Keratinocyte (primary cell): ENCODE data around the gene UFSP1. TPM values are rescaled to one million over a fixed set of nuclear protein-coding genes. Genes with fewer than 3 reads are reported as not detected.

Source experiments
- DNase-seq: peaks from one replicate; pipeline ENCODE4 v3.0.0-alpha.2; 2011; ENCODE audit warnings: low read depth, missing footprints, low spot score
- FAIRE-seq: peaks from 2 replicates; lab custom pipeline; 2011; peaks lifted over from hg19 to GRCh38; lab: Jason Lieb, UNC
- H2AFZ ChIP-seq: 2 replicates; pipeline ENCODE4 v1.6.0; 2012; ENCODE audit warnings: low read length, control low read depth, inconsistent platforms; ENCODE audit not compliant: control insufficient read depth
- H3K27ac ChIP-seq: 2 replicates; pipeline ENCODE4 v1.5.1; 2011; ENCODE audit warnings: low read length; ENCODE audit not compliant: control insufficient read depth, insufficient read depth
- H3K27me3 ChIP-seq: 3 replicates; pipeline ENCODE4 v1.6.0; 2011; ENCODE audit warnings: low read length; ENCODE audit not compliant: control insufficient read depth, insufficient read depth; ENCODE audit errors: extremely low read depth
- H3K36me3 ChIP-seq, 2 experiments: 2 replicates in 1 of 2; 3 replicates in 1 of 2; pipeline ENCODE4 v1.5.1; 2011; ENCODE audit warnings: low read length in 2 of 2, mild to moderate bottlenecking in 1 of 2; ENCODE audit not compliant: control insufficient read depth in 2 of 2, insufficient read depth in 2 of 2; ENCODE audit errors: extremely low read depth in 1 of 2
- H3K4me1 ChIP-seq: 3 replicates; pipeline ENCODE4 v1.5.1; 2011; ENCODE audit warnings: low read length; ENCODE audit not compliant: control insufficient read depth, insufficient read depth; ENCODE audit errors: extremely low read depth
- H3K4me2 ChIP-seq: 3 replicates; pipeline ENCODE4 v1.6.0; 2011; ENCODE audit warnings: low read depth, low read length; ENCODE audit not compliant: control insufficient read depth, insufficient read depth; ENCODE audit errors: extremely low read depth
- H3K4me3 ChIP-seq, 3 experiments: fragments of 200-600 bp in 1 of 3; sonication (generic) in 1 of 3; 2 replicates in 2 of 3; 3 replicates in 1 of 3; pipeline ENCODE4 v1.5.1; 2011 to 2016; ENCODE audit warnings: low read length in 3 of 3, mild to moderate bottlenecking in 3 of 3, control low read depth in 2 of 3, inconsistent platforms in 1 of 3, low read depth in 1 of 3, mixed read lengths in 1 of 3, mixed run types in 1 of 3, moderate library complexity in 1 of 3; ENCODE audit not compliant: control insufficient read depth in 2 of 3, insufficient read depth in 2 of 3; ENCODE audit errors: extremely low read depth in 1 of 3
- H3K79me2 ChIP-seq: 2 replicates; pipeline ENCODE4 v1.6.0; 2012; ENCODE audit warnings: low read length; ENCODE audit not compliant: control insufficient read depth, insufficient read depth
- H3K9ac ChIP-seq: 3 replicates; pipeline ENCODE4 v1.6.0; 2011; ENCODE audit warnings: low read length; ENCODE audit not compliant: control insufficient read depth, insufficient read depth; ENCODE audit errors: extremely low read depth
- H3K9me1 ChIP-seq: 3 replicates; pipeline ENCODE4 v1.6.0; 2011; ENCODE audit warnings: low read length; ENCODE audit not compliant: control insufficient read depth, insufficient read depth; ENCODE audit errors: extremely low read depth
- H3K9me3 ChIP-seq: 2 replicates; pipeline ENCODE4 v1.5.1; 2012; ENCODE audit warnings: low read depth, low read length; ENCODE audit not compliant: control insufficient read depth
- H4K20me1 ChIP-seq: 3 replicates; pipeline ENCODE4 v1.6.0; 2011; ENCODE audit warnings: low read length; ENCODE audit not compliant: control insufficient read depth, insufficient read depth; ENCODE audit errors: extremely low read depth
- EZH2 ChIP-seq: IDR thresholded peaks from one replicate; pipeline ENCODE4 v1.6.1; 2012; ENCODE audit warnings: inconsistent platforms, mild to moderate bottlenecking, low read length, moderate library complexity
- dilution Hi-C: fragments of 300-500 bp; cut with MboI; formaldehyde crosslinking; loops from one replicate; pipeline ENCODE4 v1.7.0; 2020; ENCODE audit warnings: low sequenced_read_pairs; ENCODE audit not compliant: extremely low pct_ligation_motif_present
- polyA plus RNA-seq, 5 experiments: library from polyadenylated mRNA; depleted of rRNA in 3 of 5; stranded (reverse) in 3 of 5; stranded (forward) in 1 of 5; unstranded in 1 of 5; fragments of >200 nt; gene quantifications; 1 replicate in 1 of 5; 2 replicates in 3 of 5; 3 replicates in 1 of 5; pipeline versions ENCODE4 v1.2.1 to v1.2.3, GENCODE V29; 2011 to 2012; ENCODE audit warnings: missing spikeins in 2 of 5, low read depth in 1 of 5, low replicate concordance in 1 of 5
- TF ChIP-seq, protein P1 (sequence below), 3 experiments: IDR thresholded peaks in 1 of 3; conservative IDR thresholded peaks in 1 of 3; optimal IDR thresholded peaks in 1 of 3; 2 replicates in 2 of 3; 3 replicates in 1 of 3; pipeline versions ENCODE3 to v1.5.1; 2011; ENCODE audit warnings: low read length in 3 of 3, mild to moderate bottlenecking in 3 of 3, moderate library complexity in 2 of 3, control low read depth in 1 of 3, inconsistent platforms in 1 of 3; ENCODE audit not compliant: insufficient read depth in 2 of 3; ENCODE audit errors: extremely low read depth in 1 of 3

UFSP1 gene
- polyA plus RNA-seq, 1 donor (not counting 4 experiments of a cell fraction or from before 2014, with no cell fraction given) = 1.0 TPM

DNA sequence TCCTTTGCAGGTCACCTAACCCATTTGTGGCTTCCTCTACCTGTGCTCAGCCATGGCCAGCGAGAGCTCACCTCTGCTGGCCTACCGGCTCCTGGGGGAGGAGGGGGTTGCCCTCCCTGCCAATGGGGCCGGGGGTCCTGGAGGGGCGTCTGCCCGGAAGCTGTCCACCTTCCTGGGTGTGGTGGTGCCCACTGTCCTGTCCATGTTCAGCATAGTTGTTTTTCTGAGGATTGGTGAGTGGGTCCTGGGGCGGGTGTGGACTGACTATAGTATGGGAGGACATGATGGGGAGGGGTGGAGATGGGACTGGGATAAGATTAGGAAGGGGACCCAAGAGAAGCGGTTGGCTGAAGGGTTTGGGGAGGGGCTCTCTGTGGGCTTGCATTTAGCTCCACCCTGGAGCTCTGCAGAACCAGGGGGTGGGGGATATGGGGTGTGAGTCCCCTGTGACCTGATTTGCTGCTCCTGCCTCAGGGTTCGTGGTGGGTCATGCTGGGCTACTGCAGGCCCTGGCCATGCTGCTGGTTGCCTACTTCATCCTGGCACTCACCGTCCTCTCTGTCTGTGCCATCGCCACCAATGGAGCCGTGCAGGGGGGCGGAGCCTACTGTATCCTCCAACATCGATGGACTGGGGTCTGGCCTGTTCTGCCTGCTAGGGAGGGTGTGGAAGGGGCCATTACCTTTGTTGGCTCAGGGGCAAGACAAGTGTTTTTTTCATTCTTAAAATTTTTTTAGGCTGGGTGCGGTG lies 35.2 kb downstream of the UFSP1 start:
- dilution Hi-C loops = no loop called here
- H3K4me3 ChIP-seq = no peak overlapping the region
- FAIRE-seq = no peak
- peaks cover 3 to 6% of the 10 kb centered on the region in 2 experiments for H3K36me3 ChIP-seq
- TF ChIP-seq, protein P1, sequence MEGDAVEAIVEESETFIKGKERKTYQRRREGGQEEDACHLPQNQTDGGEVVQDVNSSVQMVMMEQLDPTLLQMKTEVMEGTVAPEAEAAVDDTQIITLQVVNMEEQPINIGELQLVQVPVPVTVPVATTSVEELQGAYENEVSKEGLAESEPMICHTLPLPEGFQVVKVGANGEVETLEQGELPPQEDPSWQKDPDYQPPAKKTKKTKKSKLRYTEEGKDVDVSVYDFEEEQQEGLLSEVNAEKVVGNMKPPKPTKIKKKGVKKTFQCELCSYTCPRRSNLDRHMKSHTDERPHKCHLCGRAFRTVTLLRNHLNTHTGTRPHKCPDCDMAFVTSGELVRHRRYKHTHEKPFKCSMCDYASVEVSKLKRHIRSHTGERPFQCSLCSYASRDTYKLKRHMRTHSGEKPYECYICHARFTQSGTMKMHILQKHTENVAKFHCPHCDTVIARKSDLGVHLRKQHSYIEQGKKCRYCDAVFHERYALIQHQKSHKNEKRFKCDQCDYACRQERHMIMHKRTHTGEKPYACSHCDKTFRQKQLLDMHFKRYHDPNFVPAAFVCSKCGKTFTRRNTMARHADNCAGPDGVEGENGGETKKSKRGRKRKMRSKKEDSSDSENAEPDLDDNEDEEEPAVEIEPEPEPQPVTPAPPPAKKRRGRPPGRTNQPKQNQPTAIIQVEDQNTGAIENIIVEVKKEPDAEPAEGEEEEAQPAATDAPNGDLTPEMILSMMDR (optimal IDR thresholded peaks at IDR 0.05 in 1 of 3, IDR thresholded peaks at IDR 0.05 in 1 of 3, conservative IDR thresholded peaks at IDR 0.05 in 1 of 3; ENCODE audit: extremely low read depth in 1 of 3, insufficient read depth in 2 of 3, low read length in 3 of 3) = no peak
- TF ChIP-seq EZH2 = no peak
- H3K79me2 ChIP-seq = peaks cover 27% of the 10 kb centered on the region
- H3K9ac ChIP-seq = no peak overlapping the region
- H3K4me2 ChIP-seq = no peak overlapping the region
- DNase-seq = no peak
- H3K9me1 ChIP-seq = no peaks in the 10 kb centered on the region
- no peaks in the 10 kb centered on the region for H3K9me3 ChIP-seq
- no peaks in the 10 kb centered on the region for H3K27me3 ChIP-seq
- no peak overlapping the region for H3K27ac ChIP-seq
- H4K20me1 ChIP-seq = no peaks in the 10 kb centered on the region
- no peak overlapping the region for H2AFZ ChIP-seq
- peaks cover 10% of the 10 kb centered on the region for H3K4me1 ChIP-seq

DNA sequence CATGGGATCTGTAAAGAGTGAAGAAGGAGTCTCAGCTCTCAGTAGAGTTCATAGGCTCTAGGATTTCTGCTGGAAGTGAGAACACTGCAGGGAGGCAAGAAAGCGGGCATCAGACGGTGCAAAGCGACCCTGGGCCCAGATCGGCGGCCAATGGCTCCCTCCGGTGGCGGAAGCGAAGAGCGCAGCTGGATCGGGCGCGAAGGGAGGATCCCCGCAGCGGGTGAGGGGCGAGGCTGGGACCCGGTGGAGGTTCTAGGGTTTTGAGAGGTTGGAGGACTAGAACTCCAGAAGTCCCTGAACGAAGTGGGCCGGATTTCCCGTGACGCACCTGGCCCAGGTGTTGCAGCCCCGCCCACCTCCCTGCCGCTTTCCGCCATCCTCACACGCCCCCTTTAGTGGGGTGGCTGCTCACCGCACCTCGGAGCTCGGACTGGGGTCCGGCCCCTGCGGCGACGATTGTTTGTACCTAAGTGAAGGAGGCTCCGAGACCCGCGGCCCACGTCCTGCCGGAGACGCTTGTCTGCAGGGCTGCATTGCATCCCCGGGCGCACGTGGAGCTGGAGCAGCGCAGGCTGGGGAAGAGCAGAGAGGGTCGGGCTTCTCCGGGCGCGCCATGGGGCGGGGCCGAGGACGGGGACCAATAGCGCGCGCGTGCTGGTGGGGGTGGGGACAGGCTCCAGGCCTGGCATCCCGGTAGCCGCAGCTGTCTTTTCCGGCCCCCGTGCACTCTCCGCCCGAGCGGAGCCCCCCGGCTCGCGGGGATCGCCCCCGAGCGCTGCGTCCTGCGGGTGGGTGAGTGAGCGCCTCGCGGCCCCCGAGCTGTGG lies 37.3 kb downstream of the UFSP1 start, which contains the start of gene SLC12A9:
SLC12A9 (plus strand) TSS at position 666 of the 825 bp plus-strand sequence. CDS start 1,485 bp downstream, outside the sequence.
- DNase-seq (no peak), FAIRE-seq (peak; percentile 74)
- H2AFZ ChIP-seq = peak within 1 kb of the TSS; percentile 93
- H3K4me2 ChIP-seq = peak within 1 kb of the TSS; percentile 75
- no peaks in the 10 kb centered on the region for H3K27me3 ChIP-seq
- H3K4me1 ChIP-seq = peaks cover 13% of the 10 kb centered on the region
- H3K9me3 ChIP-seq = no peaks in the 10 kb centered on the region
- no peaks in the 10 kb centered on the region for H4K20me1 ChIP-seq
- TF ChIP-seq EZH2 = no peak
- TF ChIP-seq, protein P1 (optimal IDR thresholded peaks at IDR 0.05 in 1 of 3, IDR thresholded peaks at IDR 0.05 in 1 of 3, conservative IDR thresholded peaks at IDR 0.05 in 1 of 3; ENCODE audit: extremely low read depth in 1 of 3, insufficient read depth in 2 of 3, low read length in 3 of 3) = peak; percentile 91 to 96 (median 94)
- H3K27ac ChIP-seq = peak within 1 kb of the TSS; percentile 40
- peak within 1 kb of the TSS; percentile 78 for H3K9ac ChIP-seq
- H3K79me2 ChIP-seq = peaks cover 25% of the 10 kb centered on the region
- H3K9me1 ChIP-seq = no peaks in the 10 kb centered on the region
- dilution Hi-C loops = no loop called here
- peak within 1 kb of the TSS; percentile 57 to 81 (median 67) for H3K4me3 ChIP-seq
- peaks cover 3 to 4% of the 10 kb centered on the region in 2 experiments for H3K36me3 ChIP-seq
